Activated CD8-positive, alpha-beta T cell treated with anti-CD3 and anti-CD28 coated beads, Interleukin-2, amount 10 ng/mL, durations not matched to agents 7 days and 5 days (primary cell): ENCODE measurements around the gene PAQR3. TPM values are rescaled to one million over a fixed set of nuclear protein-coding genes. Genes with fewer than 3 reads are reported as not detected.

Source experiments
- total RNA-seq, 2 experiments: library from RNA; stranded (reverse); gene quantifications; one replicate each; pipeline ENCODE4 v1.2.3, GENCODE V29; 2021

PAQR3 gene
- total RNA-seq, 2 experiments from 2014 or later = 16.2 to 19.7 TPM

Other genes starting within 250 kb of the PAQR3 start
- 10 to 100 TPM; 27.2 to 28.8 TPM for gene BMP2K, start 163.1 kb downstream of the PAQR3 start, total RNA-seq